CD14-positive monocyte (primary cell): ENCODE data around the gene RHOU. TPM values are rescaled to one million over a fixed set of nuclear protein-coding genes. Genes with fewer than 3 reads are reported as not detected.
A peak's percentile ranks its signal among the peaks of the same experiment; 100 is the strongest.

ENCODE experiments used
- DNase-seq, 3 donors: peaks; one replicate each; pipeline ENCODE4 v3.0.0-alpha.2; 2011 to 2022
- H2AFZ ChIP-seq: 2 replicates; pipeline ENCODE4 v1.6.0; 2012; ENCODE audit warnings: mild to moderate bottlenecking, low read depth, low read length, inconsistent platforms; ENCODE audit not compliant: insufficient read depth, poor library complexity, severe bottlenecking
- H3K27ac ChIP-seq, 2 donors: 1 replicate in 1 of 2; 2 replicates in 1 of 2; pipeline ENCODE4 v1.5.1; 2012 to 2013; ENCODE audit warnings: low read length in 2 of 2, control low read depth in 1 of 2, inconsistent platforms in 1 of 2, low read depth in 1 of 2, mild to moderate bottlenecking in 1 of 2
- H3K27me3 ChIP-seq, 2 donors: one replicate each; pipeline versions ENCODE4 v1.6.0 to v1.6.1; 2011 to 2013; ENCODE audit warnings: low read length in 2 of 2; ENCODE audit not compliant: control insufficient read depth in 2 of 2, insufficient read depth in 2 of 2
- H3K36me3 ChIP-seq, 2 donors: replicated peaks in 1 of 2; 1 replicate in 1 of 2; 2 replicates in 1 of 2; pipeline versions ENCODE4 v1.5.1 to v1.6.1; 2012 to 2013; ENCODE audit warnings: low read length in 2 of 2, control low read depth in 1 of 2, inconsistent platforms in 1 of 2, mild to moderate bottlenecking in 1 of 2; ENCODE audit not compliant: insufficient read depth in 2 of 2, control insufficient read depth in 1 of 2
- H3K4me1 ChIP-seq, 2 donors: 1 replicate in 1 of 2; 2 replicates in 1 of 2; pipeline versions ENCODE4 v1.5.1 to v1.6.1; 2012 to 2013; ENCODE audit warnings: low read length in 2 of 2, control low read depth in 1 of 2, inconsistent platforms in 1 of 2, mild to moderate bottlenecking in 1 of 2, moderate library complexity in 1 of 2; ENCODE audit not compliant: insufficient read depth in 2 of 2, control insufficient read depth in 1 of 2
- H3K4me2 ChIP-seq: replicated peaks from 2 replicates; pipeline ENCODE3; 2012; ENCODE audit warnings: low read length, moderate library complexity, mild to moderate bottlenecking; ENCODE audit not compliant: poor library complexity, severe bottlenecking; ENCODE audit errors: extremely low read depth
- H3K4me3 ChIP-seq, 3 experiments: fragments of 200-600 bp in 1 of 3; sonication (generic) in 1 of 3; replicated peaks in 1 of 3; 1 replicate in 2 of 3; 2 replicates in 1 of 3; pipeline ENCODE4 v1.5.1; 2011 to 2013; ENCODE audit warnings: low read length in 3 of 3, mild to moderate bottlenecking in 3 of 3, control low read depth in 2 of 3, low read depth in 2 of 3, inconsistent platforms in 1 of 3, moderate library complexity in 1 of 3
- H3K79me2 ChIP-seq: 2 replicates; pipeline ENCODE4 v1.6.0; 2012; ENCODE audit warnings: mild to moderate bottlenecking, control low read depth, inconsistent platforms, low read length, moderate library complexity; ENCODE audit not compliant: insufficient read depth
- H3K9ac ChIP-seq: 2 replicates; pipeline ENCODE4 v1.6.0; 2017; ENCODE audit warnings: low read length, mild to moderate bottlenecking; ENCODE audit not compliant: insufficient read depth, poor library complexity, severe bottlenecking
- H3K9me3 ChIP-seq, 2 donors: replicated peaks in 1 of 2; 1 replicate in 1 of 2; 2 replicates in 1 of 2; pipeline versions ENCODE4 v1.5.1 to v1.6.1; 2012 to 2013; ENCODE audit warnings: low read length in 2 of 2, control low read depth in 1 of 2; ENCODE audit not compliant: control insufficient read depth in 1 of 2, insufficient read depth in 1 of 2
- H4K20me1 ChIP-seq: 2 replicates; pipeline ENCODE4 v1.6.0; 2012; ENCODE audit warnings: mild to moderate bottlenecking, low read length, control low read depth, moderate library complexity; ENCODE audit not compliant: insufficient read depth
- H3K27ac Mint-ChIP-seq, 7 donors: one replicate each; pipeline ENCODE4 v1.8.0; 2020; ENCODE audit warnings: mild to moderate bottlenecking in 7 of 7, mixed read lengths in 7 of 7, moderate library complexity in 6 of 7, inconsistent platforms in 2 of 7
- H3K27me3 Mint-ChIP-seq, 3 donors: one replicate each; pipeline ENCODE4 v1.8.0; 2021 to 2022; ENCODE audit warnings: low read depth in 3 of 3, mild to moderate bottlenecking in 3 of 3, mixed read lengths in 3 of 3, moderate library complexity in 3 of 3, inconsistent platforms in 1 of 3
- H3K36me3 Mint-ChIP-seq, 2 donors: one replicate each; pipeline ENCODE4 v1.8.0; 2020; ENCODE audit warnings: mixed read lengths in 2 of 2, inconsistent platforms in 1 of 2, mild to moderate bottlenecking in 1 of 2
- H3K4me1 Mint-ChIP-seq: one replicate; pipeline ENCODE4 v1.8.0; 2020; ENCODE audit warnings: mild to moderate bottlenecking, mixed read lengths
- H3K4me3 Mint-ChIP-seq, 2 donors: one replicate each; pipeline ENCODE4 v1.8.0; 2020; ENCODE audit warnings: mild to moderate bottlenecking in 2 of 2, mixed read lengths in 2 of 2, moderate library complexity in 1 of 2
- H3K9me3 Mint-ChIP-seq, 7 donors: one replicate each; pipeline ENCODE4 v1.8.0; 2020 to 2022; ENCODE audit warnings: mixed read lengths in 7 of 7, mild to moderate bottlenecking in 6 of 7, moderate library complexity in 6 of 7, inconsistent platforms in 2 of 7
- WGBS: methylation state at CpG from one replicate; pipeline ENCODE4 v1.1.5; 2013; ENCODE audit warnings: missing lambda C conversion rate; ENCODE audit not compliant: insufficient coverage; 5-methylcytosine and 5-hydroxymethylcytosine counted together
- intact Hi-C, 2 donors: fragments of 100-400 bp; cut with micrococcal nuclease; formaldehyde crosslinking; loops; one replicate each; pipeline versions ENCODE4 v1.15.0 to v1.15.1; 2023
- polyA plus RNA-seq, 3 donors: library from polyadenylated mRNA; depleted of rRNA in 1 of 3; unstranded in 2 of 3; stranded (reverse) in 1 of 3; fragments of 300-500 nt in 2 of 3; fragments of >200 nt in 1 of 3; fragmentation: Illumina TruSeq in 2 of 3; gene quantifications; 1 replicate in 2 of 3; 2 replicates in 1 of 3; pipeline ENCODE4 v1.2.3, GENCODE V29; 2012 to 2021
- TF ChIP-seq, protein P1 (sequence below): fragments of 200-600 bp; IDR thresholded peaks from one replicate; pipeline ENCODE4 v1.8.0; 2022; ENCODE audit warnings: antibody characterized with exemption, mild to moderate bottlenecking

Gene RHOU
- polyA plus RNA-seq, 3 donors = 4.1 to 11.6 (median 4.8) TPM

DNA sequence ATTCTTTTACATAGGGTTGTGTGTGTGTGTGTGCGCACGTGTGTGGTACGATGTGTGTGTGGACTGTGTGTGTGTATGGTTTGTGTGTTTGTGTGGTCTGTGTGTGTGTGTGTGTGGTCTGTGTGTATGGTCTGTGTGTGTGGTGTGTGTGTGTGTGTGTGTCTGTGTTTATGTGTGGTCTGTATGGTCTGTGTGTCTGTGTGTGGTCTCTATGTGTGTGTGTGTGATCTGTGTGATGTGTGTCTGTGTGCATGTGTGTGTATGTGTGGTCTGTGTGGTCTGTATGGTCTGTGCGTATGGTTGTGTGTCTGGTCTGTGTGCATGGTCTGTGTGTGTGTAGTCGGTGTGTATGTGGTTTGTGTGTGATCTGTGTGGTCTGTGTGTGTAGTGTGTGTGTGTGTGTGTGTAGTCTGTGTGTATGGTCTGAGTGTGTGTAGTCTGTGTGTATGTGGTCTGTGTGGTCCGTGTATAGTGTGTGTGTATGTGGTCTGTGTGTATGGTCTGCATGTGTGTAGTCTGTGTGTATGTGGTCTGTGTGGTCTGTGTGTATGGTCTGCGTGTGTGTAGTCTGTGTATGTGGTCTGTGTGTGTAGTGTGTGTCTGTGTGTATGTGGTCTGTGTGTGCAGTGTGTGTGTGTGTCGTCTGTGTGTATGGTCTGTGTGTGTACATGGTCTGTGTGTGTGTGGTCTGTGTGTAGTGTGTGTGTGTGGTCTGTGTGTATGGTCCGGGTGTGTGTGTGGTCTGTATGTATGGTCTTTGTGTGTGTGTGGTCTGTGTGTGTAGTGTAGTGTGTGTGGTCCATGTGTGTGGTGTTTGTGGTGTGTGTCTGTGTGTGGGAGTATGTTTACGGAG, 46.8 kb downstream of the RHOU start:
- no peak overlapping the region for H3K4me2 ChIP-seq
- Mint-ChIP-seq H3K4me3 (no peak overlapping the region), H3K4me1 (peaks cover 50% of the 10 kb centered on the region), H3K27ac (no peak overlapping the region), H3K27me3 (peaks cover 0 to 6% (median under 1%) of the 10 kb centered on the region in 3 donors), H3K9me3 (peaks cover 0 to 4% (median 0%) of the 10 kb centered on the region in 7 donors), H3K36me3 (no peaks in the 10 kb centered on the region)
- intact Hi-C loops = no loop called here
- H3K9me3 ChIP-seq = no peaks in the 10 kb centered on the region
- H3K4me1 ChIP-seq = peaks cover 38 to 39% of the 10 kb centered on the region in 2 donors
- H3K27me3 ChIP-seq = no peaks in the 10 kb centered on the region
- H3K36me3 ChIP-seq = no peaks in the 10 kb centered on the region
- 80% methylated on average over 10 of the region's 10 CpGs for WGBS
- H4K20me1 ChIP-seq = no peaks in the 10 kb centered on the region
- no peak overlapping the region for H3K27ac ChIP-seq
- TF ChIP-seq, protein P1, sequence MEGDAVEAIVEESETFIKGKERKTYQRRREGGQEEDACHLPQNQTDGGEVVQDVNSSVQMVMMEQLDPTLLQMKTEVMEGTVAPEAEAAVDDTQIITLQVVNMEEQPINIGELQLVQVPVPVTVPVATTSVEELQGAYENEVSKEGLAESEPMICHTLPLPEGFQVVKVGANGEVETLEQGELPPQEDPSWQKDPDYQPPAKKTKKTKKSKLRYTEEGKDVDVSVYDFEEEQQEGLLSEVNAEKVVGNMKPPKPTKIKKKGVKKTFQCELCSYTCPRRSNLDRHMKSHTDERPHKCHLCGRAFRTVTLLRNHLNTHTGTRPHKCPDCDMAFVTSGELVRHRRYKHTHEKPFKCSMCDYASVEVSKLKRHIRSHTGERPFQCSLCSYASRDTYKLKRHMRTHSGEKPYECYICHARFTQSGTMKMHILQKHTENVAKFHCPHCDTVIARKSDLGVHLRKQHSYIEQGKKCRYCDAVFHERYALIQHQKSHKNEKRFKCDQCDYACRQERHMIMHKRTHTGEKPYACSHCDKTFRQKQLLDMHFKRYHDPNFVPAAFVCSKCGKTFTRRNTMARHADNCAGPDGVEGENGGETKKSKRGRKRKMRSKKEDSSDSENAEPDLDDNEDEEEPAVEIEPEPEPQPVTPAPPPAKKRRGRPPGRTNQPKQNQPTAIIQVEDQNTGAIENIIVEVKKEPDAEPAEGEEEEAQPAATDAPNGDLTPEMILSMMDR = no peak
- no peak overlapping the region for H2AFZ ChIP-seq
- H3K4me3 ChIP-seq = no peak overlapping the region
- no peaks in the 10 kb centered on the region for H3K79me2 ChIP-seq
- no peak overlapping the region for H3K9ac ChIP-seq
- DNase-seq = no peak

DNA sequence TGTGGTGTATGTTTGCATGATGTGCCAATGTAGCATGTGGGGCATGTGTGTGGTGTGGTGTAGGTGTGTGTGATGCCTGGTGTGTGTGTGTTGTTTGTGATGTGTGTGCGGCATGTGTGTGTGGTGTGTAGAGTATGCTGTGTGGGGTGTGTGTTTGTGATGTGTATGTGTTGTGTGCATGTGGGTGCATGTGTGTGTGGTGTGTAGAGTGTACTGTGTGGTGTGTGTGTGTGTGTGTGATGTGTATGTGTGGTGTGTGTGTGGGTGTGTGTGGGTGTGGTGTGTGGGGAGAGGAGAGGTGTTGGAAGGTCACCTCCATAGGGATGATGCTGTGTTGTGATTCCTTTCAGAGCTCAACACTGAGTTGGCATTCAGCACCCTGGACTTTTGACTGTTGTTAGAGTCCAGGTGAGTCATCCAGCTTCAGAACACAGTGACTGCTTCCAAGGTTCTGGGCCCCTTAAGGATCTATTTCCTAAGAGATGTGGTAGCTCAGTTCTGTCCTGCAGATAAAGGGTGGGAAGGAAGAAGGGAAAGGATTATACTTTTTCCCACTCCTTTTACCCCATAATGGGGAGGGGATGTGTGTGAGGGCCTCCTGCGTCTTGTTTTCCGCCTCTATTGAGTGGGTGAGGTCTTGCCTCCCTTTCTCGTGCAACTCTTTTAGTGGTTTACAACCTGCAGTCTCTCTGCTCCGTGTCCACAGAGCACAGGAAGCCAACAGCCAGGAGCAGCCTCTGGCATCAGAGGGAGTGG, 47.6 kb downstream of the RHOU start:
- Histone ChIP-seq H2AFZ (no peak overlapping the region), H3K27me3 (no peaks in the 10 kb centered on the region), H3K79me2 (no peaks in the 10 kb centered on the region), H3K4me3 (no peak overlapping the region), H3K27ac (no peak overlapping the region), H3K9me3 (no peaks in the 10 kb centered on the region), H3K36me3 (no peaks in the 10 kb centered on the region), H3K4me1 (peaks cover 39 to 46% of the 10 kb centered on the region in 2 donors), H4K20me1 (no peaks in the 10 kb centered on the region), H3K4me2 (no peak overlapping the region), H3K9ac (no peak overlapping the region)
- Mint-ChIP-seq H3K27me3 (peaks cover 0 to 7% (median 2%) of the 10 kb centered on the region in 3 donors), H3K4me3 (no peak overlapping the region), H3K9me3 (peaks cover 0 to 2% (median 0%) of the 10 kb centered on the region in 7 donors), H3K36me3 (peaks cover 0 to under 1% of the 10 kb centered on the region in 2 donors), H3K27ac (no peak overlapping the region), H3K4me1 (peaks cover 52% of the 10 kb centered on the region)
- DNase-seq = peak in 1 of 3 donors; percentile 12
- 100% methylated on average over 2 of the region's 5 CpGs for WGBS
- TF ChIP-seq, protein P1 = no peak
- intact Hi-C loops = no loop called here
